GM12874 (cell line): ENCODE results near the gene PRSS2.

ENCODE experiments used
- TF ChIP-seq, protein P1 (sequence below): IDR thresholded peaks from 2 replicates; pipeline ENCODE4 v1.5.1; 2011; ENCODE audit warnings: low read depth, mild to moderate bottlenecking, control low read depth, low read length, moderate library complexity; ENCODE audit not compliant: insufficient read depth

Gene PRSS2

DNA sequence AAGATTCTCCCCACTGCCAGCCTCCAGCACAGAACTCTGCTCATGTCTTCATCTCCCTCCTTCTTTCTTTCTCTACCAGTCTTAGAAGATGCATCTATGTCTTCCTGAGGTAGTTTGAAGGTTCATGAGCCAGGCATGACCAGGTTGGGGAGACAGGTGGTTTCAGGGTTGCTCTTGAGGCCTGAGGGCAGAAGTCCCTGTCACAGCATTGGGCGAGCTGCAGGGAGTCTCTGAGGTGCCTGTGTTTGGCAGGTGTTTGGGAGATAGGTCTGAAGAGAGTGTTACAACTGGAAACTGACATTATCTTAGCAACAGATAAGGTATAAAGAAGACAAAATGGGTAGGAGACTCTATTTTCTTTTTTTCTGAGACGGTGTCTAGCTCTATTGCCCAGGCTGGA is 18.7 kb downstream of the PRSS2 start:
- TF ChIP-seq, protein P1, sequence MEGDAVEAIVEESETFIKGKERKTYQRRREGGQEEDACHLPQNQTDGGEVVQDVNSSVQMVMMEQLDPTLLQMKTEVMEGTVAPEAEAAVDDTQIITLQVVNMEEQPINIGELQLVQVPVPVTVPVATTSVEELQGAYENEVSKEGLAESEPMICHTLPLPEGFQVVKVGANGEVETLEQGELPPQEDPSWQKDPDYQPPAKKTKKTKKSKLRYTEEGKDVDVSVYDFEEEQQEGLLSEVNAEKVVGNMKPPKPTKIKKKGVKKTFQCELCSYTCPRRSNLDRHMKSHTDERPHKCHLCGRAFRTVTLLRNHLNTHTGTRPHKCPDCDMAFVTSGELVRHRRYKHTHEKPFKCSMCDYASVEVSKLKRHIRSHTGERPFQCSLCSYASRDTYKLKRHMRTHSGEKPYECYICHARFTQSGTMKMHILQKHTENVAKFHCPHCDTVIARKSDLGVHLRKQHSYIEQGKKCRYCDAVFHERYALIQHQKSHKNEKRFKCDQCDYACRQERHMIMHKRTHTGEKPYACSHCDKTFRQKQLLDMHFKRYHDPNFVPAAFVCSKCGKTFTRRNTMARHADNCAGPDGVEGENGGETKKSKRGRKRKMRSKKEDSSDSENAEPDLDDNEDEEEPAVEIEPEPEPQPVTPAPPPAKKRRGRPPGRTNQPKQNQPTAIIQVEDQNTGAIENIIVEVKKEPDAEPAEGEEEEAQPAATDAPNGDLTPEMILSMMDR = no peak

DNA sequence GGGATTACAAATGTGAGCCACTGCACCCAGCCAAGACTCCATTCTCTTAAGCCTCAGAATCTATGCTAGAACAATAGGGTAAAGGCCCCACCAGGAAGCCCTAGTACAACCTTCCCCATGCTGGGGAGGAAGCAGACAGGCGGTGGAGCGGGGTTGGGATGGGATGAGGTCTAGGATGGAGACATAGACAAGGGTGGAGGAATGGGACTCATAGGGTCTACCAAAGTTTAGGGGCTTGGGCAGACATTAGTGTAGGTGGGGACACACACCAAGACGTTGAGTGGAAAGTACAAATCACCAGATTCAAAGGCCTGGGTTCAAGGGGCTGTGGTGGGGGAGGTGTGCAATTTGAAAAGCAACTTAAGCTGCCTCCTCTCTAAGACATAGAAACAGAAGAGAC is 19.3 kb downstream of the PRSS2 start:
- TF ChIP-seq, protein P1 = no peak

DNA sequence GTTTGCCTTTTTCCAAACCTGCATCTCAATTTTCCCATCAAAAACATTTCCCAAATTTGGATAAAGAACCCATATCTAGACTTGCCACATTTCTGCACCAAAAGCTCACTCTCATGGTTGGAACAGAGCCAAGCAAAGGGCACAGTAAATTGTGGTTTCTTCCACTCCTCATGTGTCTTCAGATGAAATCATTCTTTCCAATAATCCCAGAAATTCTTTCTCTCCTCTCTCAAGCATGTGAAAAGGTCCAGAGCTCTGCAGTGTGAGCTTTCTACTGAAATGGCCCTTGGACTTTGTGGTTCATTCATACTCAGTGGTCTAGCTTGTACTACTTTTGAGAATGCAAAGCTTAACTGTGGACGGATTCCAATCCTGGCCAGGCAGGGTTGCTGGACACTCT is 19.8 kb downstream of the PRSS2 start:
- TF ChIP-seq, protein P1 = no peak

DNA sequence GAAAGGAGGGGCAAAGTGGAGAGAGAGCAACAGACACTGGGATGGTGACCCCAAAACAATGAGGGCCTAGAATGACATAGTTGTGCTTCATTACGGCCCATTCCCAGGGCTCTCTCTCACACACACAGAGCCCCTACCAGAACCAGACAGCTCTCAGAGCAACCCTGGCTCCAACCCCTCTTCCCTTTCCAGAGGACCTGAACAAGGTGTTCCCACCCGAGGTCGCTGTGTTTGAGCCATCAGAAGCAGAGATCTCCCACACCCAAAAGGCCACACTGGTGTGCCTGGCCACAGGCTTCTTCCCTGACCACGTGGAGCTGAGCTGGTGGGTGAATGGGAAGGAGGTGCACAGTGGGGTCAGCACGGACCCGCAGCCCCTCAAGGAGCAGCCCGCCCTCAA is 20.7 kb downstream of the PRSS2 start:
- TF ChIP-seq, protein P1 = no peak

DNA sequence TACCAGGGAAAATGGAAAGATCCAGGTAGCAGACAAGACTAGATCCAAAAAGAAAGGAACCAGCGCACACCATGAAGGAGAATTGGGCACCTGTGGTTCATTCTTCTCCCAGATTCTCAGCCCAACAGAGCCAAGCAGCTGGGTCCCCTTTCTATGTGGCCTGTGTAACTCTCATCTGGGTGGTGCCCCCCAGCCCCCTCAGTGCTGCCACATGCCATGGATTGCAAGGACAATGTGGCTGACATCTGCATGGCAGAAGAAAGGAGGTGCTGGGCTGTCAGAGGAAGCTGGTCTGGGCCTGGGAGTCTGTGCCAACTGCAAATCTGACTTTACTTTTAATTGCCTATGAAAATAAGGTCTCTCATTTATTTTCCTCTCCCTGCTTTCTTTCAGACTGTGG is 21.4 kb downstream of the PRSS2 start:
- TF ChIP-seq, protein P1 = no peak

DNA sequence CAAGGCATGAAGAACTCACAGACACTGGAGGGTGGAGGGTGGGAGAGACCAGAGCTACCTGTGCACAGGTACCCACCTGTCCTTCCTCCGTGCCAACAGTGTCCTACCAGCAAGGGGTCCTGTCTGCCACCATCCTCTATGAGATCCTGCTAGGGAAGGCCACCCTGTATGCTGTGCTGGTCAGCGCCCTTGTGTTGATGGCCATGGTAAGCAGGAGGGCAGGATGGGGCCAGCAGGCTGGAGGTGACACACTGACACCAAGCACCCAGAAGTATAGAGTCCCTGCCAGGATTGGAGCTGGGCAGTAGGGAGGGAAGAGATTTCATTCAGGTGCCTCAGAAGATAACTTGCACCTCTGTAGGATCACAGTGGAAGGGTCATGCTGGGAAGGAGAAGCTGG is 21.8 kb downstream of the PRSS2 start:
- TF ChIP-seq, protein P1 = no peak

DNA sequence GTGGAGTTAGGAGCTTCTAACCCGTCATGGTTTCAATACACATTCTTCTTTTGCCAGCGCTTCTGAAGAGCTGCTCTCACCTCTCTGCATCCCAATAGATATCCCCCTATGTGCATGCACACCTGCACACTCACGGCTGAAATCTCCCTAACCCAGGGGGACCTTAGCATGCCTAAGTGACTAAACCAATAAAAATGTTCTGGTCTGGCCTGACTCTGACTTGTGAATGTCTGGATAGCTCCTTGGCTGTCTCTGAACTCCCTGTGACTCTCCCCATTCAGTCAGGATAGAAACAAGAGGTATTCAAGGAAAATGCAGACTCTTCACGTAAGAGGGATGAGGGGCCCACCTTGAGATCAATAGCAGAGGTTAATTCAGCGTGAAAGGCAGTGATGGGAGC is 22.4 kb downstream of the PRSS2 start:
- TF ChIP-seq, protein P1 = no peak
